ENCODE results near the gene ARHGEF38.

ARHGEF38 gene

GRCh38 chr4:105563352-105563751, 10.9 kb downstream of the ARHGEF38 start (continued):
- TF ChIP-seq ZSCAN18 (tag by site-specific recombination; IDR thresholded peaks at IDR 0.05) (no peak), CTCF (tag by site-specific recombination; IDR thresholded peaks at IDR 0.05) (no peak), ZNF623 (tag by site-specific recombination; IDR thresholded peaks at IDR 0.05) (no peak), ZNF426 (tag by site-specific recombination; IDR thresholded peaks at IDR 0.05) (no peak), ZNF510 (tag by site-specific recombination; IDR thresholded peaks at IDR 0.05; ENCODE audit: insufficient replicate concordance) (no peak), ZNF18 (tag by site-specific recombination; IDR thresholded peaks at IDR 0.05) (no peak), ZNF211 (tag by site-specific recombination; IDR thresholded peaks at IDR 0.05; ENCODE audit: low read depth) (no peak)

GRCh38 chr4:105568584-105568983, 16.2 kb downstream of the ARHGEF38 start:
- Histone ChIP-seq H3K4me3 (ENCODE audit: low read depth, low read length) (no peak overlapping the region), H3K36me3 (ENCODE audit: control insufficient read depth in 2 of 2, insufficient read depth in 1 of 2, low read length in 2 of 2) (no peaks in the 10 kb centered on the region), H3K27ac (ENCODE audit: extremely low read depth, low read depth, low read length) (no peak overlapping the region), H3K9me3 (ENCODE audit: control insufficient read depth, insufficient read depth, low read depth, low read length) (no peaks in the 10 kb centered on the region), H3K4me1 (ENCODE audit: control insufficient read depth, insufficient read depth, low read length) (no peaks in the 10 kb centered on the region)
- ChIA-PET CTCF (no interaction called here), POLR2A (no interaction called here)
- TF ChIP-seq ZNF449 (tag by site-specific recombination; IDR thresholded peaks at IDR 0.05) (no peak), ZNF585B (tag by site-specific recombination; IDR thresholded peaks at IDR 0.05) (no peak)

GRCh38 chr4:105569057-105569865, 16.8 kb downstream of the ARHGEF38 start:
- Histone ChIP-seq H3K4me1 (ENCODE audit: control insufficient read depth, insufficient read depth, low read length) (no peaks in the 10 kb centered on the region), H3K27ac (ENCODE audit: extremely low read depth, low read depth, low read length) (no peak overlapping the region), H3K9me3 (ENCODE audit: control insufficient read depth, insufficient read depth, low read depth, low read length) (no peaks in the 10 kb centered on the region), H3K4me3 (ENCODE audit: low read depth, low read length) (no peak overlapping the region), H3K36me3 (ENCODE audit: control insufficient read depth in 2 of 2, insufficient read depth in 1 of 2, low read length in 2 of 2) (no peaks in the 10 kb centered on the region)
- CTCF ChIA-PET = no interaction called here
- POLR2A ChIA-PET = no interaction called here
- TF ChIP-seq ZBTB44 (tag by site-specific recombination; IDR thresholded peaks at IDR 0.05) = no peak
- TF ChIP-seq ZNF707 (tag by site-specific recombination; IDR thresholded peaks at IDR 0.05) = no peak
- TF ChIP-seq SALL2 (tag by site-specific recombination; IDR thresholded peaks at IDR 0.05; ENCODE audit: borderline replicate concordance) = no peak
- no peak for TF ChIP-seq ZNF24 (tag by site-specific recombination; IDR thresholded peaks at IDR 0.05)
- no peak for TF ChIP-seq ZNF701 (tag by site-specific recombination; IDR thresholded peaks at IDR 0.05)
- no peak for TF ChIP-seq ZBTB26 (tag by site-specific recombination; optimal IDR thresholded peaks at IDR 0.05)
- TF ChIP-seq ZBTB6 (tag by site-specific recombination; IDR thresholded peaks at IDR 0.05) = no peak
- no peak for TF ChIP-seq SCRT1 (tag by site-specific recombination; IDR thresholded peaks at IDR 0.05; ENCODE audit: borderline replicate concordance)
- no peak for TF ChIP-seq IKZF3 (tag by site-specific recombination; IDR thresholded peaks at IDR 0.05)
- TF ChIP-seq ZNF223 (tag by site-specific recombination; IDR thresholded peaks at IDR 0.05) = no peak
- no peak for TF ChIP-seq RBAK (tag by site-specific recombination; IDR thresholded peaks at IDR 0.05)

Data from HEK293 (cell line).